Nasal cavity respiratory epithelium epithelial cell of viscerocranial mucosa (primary cell): ENCODE data around the gene OR9Q2. TPM values are rescaled to one million over a fixed set of nuclear protein-coding genes. Genes with fewer than 3 reads are reported as not detected.

Experiments used
- total RNA-seq: library from RNA; depleted of rRNA; stranded (reverse); fragments of >200 nt; gene quantifications from 2 replicates; pipeline ENCODE4 v1.2.3, GENCODE V29; 2014

Gene OR9Q2
- not detected in 2 replicates for total RNA-seq

DNA sequence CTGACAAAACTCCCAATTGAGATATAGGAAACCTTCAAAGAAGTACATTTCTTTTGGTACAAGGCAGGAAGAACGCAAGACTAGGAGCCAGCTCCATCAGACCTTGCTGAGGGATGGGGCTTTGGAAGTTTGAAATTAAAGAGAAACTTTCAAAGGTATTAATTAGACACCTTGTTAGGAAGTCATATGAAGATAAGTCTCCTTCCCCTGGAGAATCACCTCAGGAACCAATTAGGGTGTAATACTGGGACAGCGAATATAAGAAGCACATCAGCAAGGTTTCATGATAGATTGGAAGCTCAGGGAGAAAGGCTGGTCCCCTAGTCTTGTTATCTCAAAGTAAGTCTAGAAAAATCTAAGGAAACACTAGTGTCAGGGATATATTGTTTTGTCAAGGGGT is at the start of gene OR9Q2:
Gene OR9Q2, plus strand, starts transcription at position 301 of the 400 bp plus-strand sequence. CDS start 1,421 bp downstream, outside the sequence.

GRCh38 chr11:58204042-58204441 is 15.2 kb downstream of the OR9Q2 start, which contains the start of gene OR1S2:
TSS of gene OR1S2 (minus strand) at chr11:58204142. CDS start at chr11:58204142, 0 bp downstream.

DNA sequence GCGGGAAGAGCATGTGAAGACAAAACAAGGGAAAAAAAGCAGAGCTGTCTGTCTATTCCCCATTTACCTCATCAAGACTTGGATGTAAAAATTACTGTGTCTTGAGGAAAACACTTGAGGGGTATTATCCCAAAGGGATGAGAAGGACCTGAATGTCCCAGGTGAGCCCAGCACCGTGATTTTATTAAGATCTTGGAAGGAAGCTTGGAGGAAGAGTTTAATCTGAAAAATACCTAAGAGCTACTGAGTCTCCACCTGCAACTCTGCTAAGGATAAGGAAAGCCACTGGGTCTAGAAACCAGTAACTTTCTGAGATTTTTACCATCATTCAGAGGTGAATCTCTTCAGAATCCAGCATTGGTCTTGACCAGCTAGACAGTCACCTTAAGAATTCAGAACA is 23.6 kb downstream of the OR9Q2 start, which contains the start of gene OR1S1:
Gene OR1S1, plus strand, starts transcription at position 301 of the 400 bp plus-strand sequence.

Other genes with a start within 250 kb of the OR9Q2 start
- not detected in 2 replicates for gene OR9Q1, start 165.2 kb upstream of the OR9Q2 start, total RNA-seq
- not detected in 2 replicates for gene OR6Q1, start 158.1 kb upstream of the OR9Q2 start, total RNA-seq
- not detected in 2 replicates for gene OR9I1, start 63.5 kb upstream of the OR9Q2 start, total RNA-seq
- gene OR1S2, start 15.1 kb downstream of the OR9Q2 start, total RNA-seq = not detected in 2 replicates
- gene OR1S1, start 23.6 kb downstream of the OR9Q2 start, total RNA-seq = not detected in 2 replicates
- gene OR10Q1, start 39.8 kb downstream of the OR9Q2 start, total RNA-seq = not detected in 2 replicates
- not detected in 2 replicates for gene OR10W1, start 79.2 kb downstream of the OR9Q2 start, total RNA-seq
- not detected in 2 replicates for gene OR5B17, start 170.0 kb downstream of the OR9Q2 start, total RNA-seq
- gene OR5B3, start 217.8 kb downstream of the OR9Q2 start, total RNA-seq = not detected in 2 replicates
- gene OR5B2, start 239.1 kb downstream of the OR9Q2 start, total RNA-seq = not detected in 2 replicates